Testis (tissue), 5 donors: ENCODE measurements around the gene IFT57. TPM values are rescaled to one million over a fixed set of nuclear protein-coding genes. Genes with fewer than 3 reads are reported as not detected.
"Not testable (repeated sequence)": the region's sequence is repeated elsewhere in the genome, so short reads cannot be mapped to it uniquely, and the experiment has no call there.

ENCODE experiments used
- DNase-seq: peaks from one replicate; pipeline ENCODE4 v3.0.0-alpha.2; 2019
- H3K27ac ChIP-seq, 2 donors: fragments of 200-600 bp; sonication (generic); one replicate each; pipeline ENCODE4 v1.5.1; 2019
- H3K27me3 ChIP-seq: fragments of 200-600 bp; sonication (generic); one replicate; pipeline ENCODE4 v1.5.1; 2019
- H3K36me3 ChIP-seq: fragments of 200-600 bp; sonication (generic); one replicate; pipeline ENCODE4 v1.5.1; 2017; ENCODE audit warnings: low read depth; ENCODE audit errors: missing control alignments
- H3K4me1 ChIP-seq: fragments of 200-600 bp; sonication (generic); one replicate; pipeline ENCODE4 v1.5.1; 2019
- H3K4me3 ChIP-seq, 2 donors: fragments of 200-600 bp; sonication (generic); one replicate each; pipeline ENCODE4 v1.5.1; 2017 to 2019
- H3K9me3 ChIP-seq: fragments of 200-600 bp; sonication (generic); one replicate; pipeline ENCODE4 v1.5.1; 2017
- POLR2A ChIP-seq: fragments of 450-650 bp; IDR thresholded peaks from one replicate; pipeline ENCODE4 v1.6.1; 2017; ENCODE audit warnings: antibody characterized with exemption, mild to moderate bottlenecking, moderate library complexity
- WGBS, 2 donors: methylation state at CpG; one replicate each; pipeline ENCODE4 v1.1.5; 2018; 5-methylcytosine and 5-hydroxymethylcytosine counted together
- intact Hi-C: fragments of 100-400 bp; cut with DNase I; formaldehyde crosslinking; loops from one replicate; pipeline ENCODE4 v1.15.1; 2023; ENCODE audit warnings: low total_unique reads
- long read RNA-seq, 2 donors: transcript quantifications; one replicate each; lab custom pipeline, GENCODE V29; 2026
- polyA plus RNA-seq: library from polyadenylated mRNA; stranded (reverse); fragments of 350-450 nt; fragmentation: Illumina TruSeq; extraction: RNeasy Lipid Tissue Mini Kit (QIAGEN cat#74804); gene quantifications from one replicate; pipeline ENCODE4 v1.2.3, GENCODE V29; 2014; ENCODE audit warnings: low read depth, low replicate concordance; ENCODE audit not compliant: insufficient read depth
- total RNA-seq, 2 donors: library from RNA; depleted of rRNA; stranded (reverse); fragments of >200 nt; gene quantifications; one replicate each; pipeline ENCODE4 v1.2.3, GENCODE V29; 2016
- TF ChIP-seq, protein P1 (sequence below), 3 experiments: fragments of 450-650 bp in 2 of 3; fragments of 200-600 bp in 1 of 3; sonication (generic) in 1 of 3; IDR thresholded peaks; one replicate each; pipeline ENCODE4 v1.5.1; 2016 to 2019; ENCODE audit warnings: antibody characterized with exemption in 3 of 3, mild to moderate bottlenecking in 2 of 3, moderate library complexity in 1 of 3

IFT57 gene, protein sequence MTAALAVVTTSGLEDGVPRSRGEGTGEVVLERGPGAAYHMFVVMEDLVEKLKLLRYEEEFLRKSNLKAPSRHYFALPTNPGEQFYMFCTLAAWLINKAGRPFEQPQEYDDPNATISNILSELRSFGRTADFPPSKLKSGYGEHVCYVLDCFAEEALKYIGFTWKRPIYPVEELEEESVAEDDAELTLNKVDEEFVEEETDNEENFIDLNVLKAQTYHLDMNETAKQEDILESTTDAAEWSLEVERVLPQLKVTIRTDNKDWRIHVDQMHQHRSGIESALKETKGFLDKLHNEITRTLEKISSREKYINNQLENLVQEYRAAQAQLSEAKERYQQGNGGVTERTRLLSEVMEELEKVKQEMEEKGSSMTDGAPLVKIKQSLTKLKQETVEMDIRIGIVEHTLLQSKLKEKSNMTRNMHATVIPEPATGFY
- total RNA-seq: 100 to 1,000 TPM; 112 to 185 TPM
- polyA plus RNA-seq: 211 TPM
- long read RNA-seq, donor 1, transcript IFT57-201 (11 exons, 3,203 nt): major isoform, 14 of 21 reads
- long read RNA-seq, donor 1, partial matches to known transcripts: 6 of 21 reads
- long read RNA-seq, donor 1, other reads (novel, unspliced or antisense): 0 of 21 reads
- long read RNA-seq, donor 2, transcript IFT57-201 (11 exons, 3,203 nt): major isoform, 7 of 8 reads
- long read RNA-seq, donor 2, partial matches to known transcripts: 0 of 8 reads
- long read RNA-seq, donor 2, other reads (novel, unspliced or antisense): 0 of 8 reads

DNA sequence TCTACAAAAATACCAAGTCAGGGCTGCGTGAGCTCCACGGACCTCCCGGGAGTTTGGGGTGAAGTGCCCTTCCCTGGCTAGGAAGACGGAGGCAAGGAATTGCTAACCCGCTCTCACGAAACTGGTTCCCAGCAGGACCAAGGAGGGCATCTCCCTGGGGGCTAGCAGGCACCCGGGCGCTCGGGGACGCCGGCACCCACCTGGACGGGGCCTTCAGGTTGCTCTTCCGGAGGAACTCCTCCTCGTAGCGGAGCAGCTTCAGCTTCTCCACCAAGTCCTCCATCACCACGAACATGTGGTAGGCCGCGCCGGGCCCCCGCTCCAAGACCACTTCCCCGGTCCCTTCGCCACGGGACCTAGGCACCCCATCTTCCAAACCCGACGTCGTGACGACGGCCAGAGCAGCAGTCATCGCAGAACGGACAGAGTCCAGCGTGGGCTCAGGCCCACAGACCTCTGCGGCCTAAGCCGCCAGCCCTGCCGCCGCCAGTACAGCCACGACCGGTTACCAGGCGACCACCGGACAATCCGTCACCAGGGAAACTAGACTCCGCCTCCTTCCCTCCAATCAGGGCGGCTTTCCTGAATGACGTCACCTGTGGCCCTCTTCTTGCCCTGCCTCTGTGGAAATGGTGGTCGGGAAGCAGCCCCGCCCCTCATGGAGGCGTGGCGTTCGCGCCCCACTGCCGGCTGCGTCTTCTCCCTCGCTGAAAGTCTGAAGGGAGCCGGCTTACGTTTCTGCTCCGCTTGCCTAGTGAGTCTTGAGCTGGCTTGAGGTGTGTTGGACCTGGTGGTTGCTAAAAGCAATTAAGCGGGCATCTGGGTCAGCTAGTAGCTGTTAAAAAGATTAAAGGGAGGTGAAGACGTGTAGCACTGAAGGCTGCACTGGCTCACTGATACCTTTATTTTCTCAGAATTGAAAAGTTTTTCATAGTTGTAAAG, at the start of gene IFT57:
Gene IFT57, minus strand, starts transcription at position 514 of the 942 bp plus-strand sequence. Its CDS starts 102 bp downstream, at position 412.
- TF ChIP-seq POLR2A: peak; percentile 2
- TF ChIP-seq, protein P1, sequence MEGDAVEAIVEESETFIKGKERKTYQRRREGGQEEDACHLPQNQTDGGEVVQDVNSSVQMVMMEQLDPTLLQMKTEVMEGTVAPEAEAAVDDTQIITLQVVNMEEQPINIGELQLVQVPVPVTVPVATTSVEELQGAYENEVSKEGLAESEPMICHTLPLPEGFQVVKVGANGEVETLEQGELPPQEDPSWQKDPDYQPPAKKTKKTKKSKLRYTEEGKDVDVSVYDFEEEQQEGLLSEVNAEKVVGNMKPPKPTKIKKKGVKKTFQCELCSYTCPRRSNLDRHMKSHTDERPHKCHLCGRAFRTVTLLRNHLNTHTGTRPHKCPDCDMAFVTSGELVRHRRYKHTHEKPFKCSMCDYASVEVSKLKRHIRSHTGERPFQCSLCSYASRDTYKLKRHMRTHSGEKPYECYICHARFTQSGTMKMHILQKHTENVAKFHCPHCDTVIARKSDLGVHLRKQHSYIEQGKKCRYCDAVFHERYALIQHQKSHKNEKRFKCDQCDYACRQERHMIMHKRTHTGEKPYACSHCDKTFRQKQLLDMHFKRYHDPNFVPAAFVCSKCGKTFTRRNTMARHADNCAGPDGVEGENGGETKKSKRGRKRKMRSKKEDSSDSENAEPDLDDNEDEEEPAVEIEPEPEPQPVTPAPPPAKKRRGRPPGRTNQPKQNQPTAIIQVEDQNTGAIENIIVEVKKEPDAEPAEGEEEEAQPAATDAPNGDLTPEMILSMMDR (IDR thresholded peaks at IDR 0.05): no peak
- WGBS, 2 donors: 0 to 1% methylated on average over 29 to 45 of the region's 57 CpGs
- no peaks in the 10 kb centered on the region for H3K36me3 ChIP-seq
- intact Hi-C loops: no loop called here
- H3K4me3 ChIP-seq: peak within 1 kb of the TSS; percentile 76 to 84
- no peaks in the 10 kb centered on the region for H3K9me3 ChIP-seq
- peak within 1 kb of the TSS; percentile 57 to 86 for H3K27ac ChIP-seq
- H3K27me3 ChIP-seq: no peaks in the 10 kb centered on the region
- peaks cover 23% of the 10 kb centered on the region for H3K4me1 ChIP-seq
- DNase-seq: peak; percentile 99

DNA sequence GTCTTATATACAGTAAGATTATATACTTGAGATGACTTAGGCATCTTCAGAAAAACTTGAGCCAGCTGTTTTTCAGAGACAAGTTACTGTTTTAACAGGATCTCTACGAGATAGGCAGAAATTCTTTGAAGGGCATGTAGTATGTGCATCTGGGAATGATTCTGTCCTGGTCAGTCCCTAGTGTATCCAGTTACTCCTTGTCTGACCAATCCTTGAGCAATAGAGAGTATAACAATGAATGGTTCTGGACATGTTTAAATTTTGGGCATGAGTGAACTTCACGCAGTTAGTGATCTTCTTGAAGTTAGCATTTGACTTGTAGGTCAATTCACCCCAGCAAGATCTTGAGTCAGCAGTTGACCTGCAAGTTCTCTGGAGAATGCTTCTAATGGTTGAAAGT, 49.4 kb upstream of the IFT57 start:
- intact Hi-C loops: no loop called here
- H3K27me3 ChIP-seq: no peaks in the 10 kb centered on the region
- no peaks in the 10 kb centered on the region for H3K36me3 ChIP-seq
- H3K9me3 ChIP-seq: no peaks in the 10 kb centered on the region
- H3K4me1 ChIP-seq: no peaks in the 10 kb centered on the region
- TF ChIP-seq POLR2A: no peak
- TF ChIP-seq, protein P1 (IDR thresholded peaks at IDR 0.05): no peak
- WGBS, 2 donors: 45 to 47% methylated on average over 2 of the region's 2 CpGs
- no peak for DNase-seq
- H3K4me3 ChIP-seq: no peak overlapping the region
- no peak overlapping the region for H3K27ac ChIP-seq

DNA sequence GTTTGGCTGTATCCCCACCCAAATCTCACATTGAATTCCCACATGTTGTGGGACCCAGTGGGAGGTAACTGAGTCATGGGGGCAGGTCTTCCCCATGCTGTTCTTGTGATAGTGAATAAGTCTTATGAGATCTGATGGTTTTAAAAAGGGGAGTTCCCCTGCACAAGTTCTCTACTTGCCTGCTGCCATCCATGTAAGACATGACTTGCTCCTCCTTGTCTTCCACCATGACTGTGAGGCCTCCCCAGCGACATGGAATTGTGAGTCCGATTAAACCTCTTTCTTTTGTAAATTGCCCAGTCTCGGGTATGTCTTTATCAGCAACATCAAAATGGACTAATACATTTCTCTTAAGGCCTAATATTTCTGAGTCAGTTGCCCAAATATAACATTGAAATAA, 46.0 kb upstream of the IFT57 start:
- H3K27me3 ChIP-seq, H3K27ac ChIP-seq, H3K4me3 ChIP-seq, intact Hi-C loops, H3K4me1 ChIP-seq, DNase-seq, H3K9me3 ChIP-seq, H3K36me3 ChIP-seq: not testable (repeated sequence)
- WGBS, 2 donors: 88 to 97% methylated on average over 3 of the region's 3 CpGs

DNA sequence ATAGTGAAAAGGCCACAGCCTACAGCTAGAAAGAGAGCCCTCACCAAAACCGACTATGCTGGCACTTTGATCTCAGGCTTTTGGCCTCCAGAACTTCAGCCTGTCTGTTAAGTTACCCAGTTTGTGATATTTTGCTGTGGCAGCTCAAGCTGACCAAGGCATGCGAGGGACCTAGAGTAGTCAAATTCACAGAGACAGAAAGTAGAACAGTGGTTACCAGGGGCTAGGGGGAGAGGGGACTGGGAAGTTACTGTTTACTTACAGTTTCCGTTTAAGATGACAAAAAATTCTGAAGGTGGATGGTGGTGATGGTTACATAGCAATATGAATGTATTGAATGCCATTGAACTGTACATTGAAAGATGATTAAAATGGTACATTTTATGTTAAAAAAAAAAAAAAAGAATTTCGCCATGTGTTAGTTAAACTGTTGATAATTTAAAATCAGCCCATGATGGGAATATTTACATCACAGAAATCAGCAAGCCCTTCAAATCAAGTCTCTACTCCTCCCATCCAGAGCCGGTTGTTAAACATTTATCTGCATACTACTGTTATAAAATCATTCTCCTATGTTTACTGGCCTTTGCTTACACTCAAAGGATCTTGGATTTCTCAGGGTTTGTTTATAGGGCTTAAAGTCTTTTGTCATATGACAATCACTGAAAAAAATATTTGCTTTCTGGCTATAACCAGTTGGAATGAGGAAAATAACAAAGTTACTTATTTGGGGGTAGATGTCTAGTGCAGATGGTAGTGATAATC, 42.5 kb upstream of the IFT57 start:
- H3K27ac ChIP-seq, H3K27me3 ChIP-seq, intact Hi-C loops, H3K4me3 ChIP-seq, DNase-seq, H3K36me3 ChIP-seq, H3K4me1 ChIP-seq, H3K9me3 ChIP-seq: not testable (repeated sequence)
- 81 to 84% methylated on average over 4 to 5 of the region's 5 CpGs for WGBS, 2 donors

DNA sequence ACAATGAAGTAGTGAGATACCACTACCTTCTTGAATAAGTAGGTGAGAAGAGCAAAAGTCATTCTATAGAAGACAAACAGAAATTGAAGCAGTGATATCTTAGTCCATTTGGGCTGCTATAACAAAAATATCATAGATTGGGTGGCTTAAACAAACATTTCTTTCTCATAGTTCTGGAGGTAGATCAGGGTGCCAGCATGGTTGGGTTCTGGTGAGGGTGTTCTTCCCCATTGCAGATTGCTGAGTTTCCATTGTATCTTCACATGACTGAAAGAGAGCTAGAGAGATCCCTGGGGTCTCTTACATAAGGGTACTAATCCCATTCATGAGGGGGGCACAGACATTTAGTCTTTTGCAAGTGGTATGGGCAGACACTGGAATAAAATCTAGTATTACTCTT, 32.9 kb upstream of the IFT57 start:
- no peaks in the 10 kb centered on the region for H3K27me3 ChIP-seq
- TF ChIP-seq POLR2A: no peak
- TF ChIP-seq, protein P1 (IDR thresholded peaks at IDR 0.05): no peak
- intact Hi-C loops: no loop called here
- H3K4me1 ChIP-seq: no peaks in the 10 kb centered on the region
- no peaks in the 10 kb centered on the region for H3K36me3 ChIP-seq
- H3K4me3 ChIP-seq: no peak overlapping the region
- DNase-seq: no peak
- no peaks in the 10 kb centered on the region for H3K9me3 ChIP-seq
- no peak overlapping the region for H3K27ac ChIP-seq
